Prostate gland (tissue), 2 donors: Measurements from ENCODE around the gene CHKA.

Experiments
- POLR2AphosphoS5 ChIP-seq: sonication (generic); formaldehyde crosslinking; IDR thresholded peaks from one replicate; pipeline ENCODE4 v1.6.1; 2017; ENCODE audit warnings: antibody characterized with exemption
- TF ChIP-seq, protein P1 (sequence below), 4 experiments: fragments of 200-600 bp in 2 of 4; fragments of 450-650 bp in 2 of 4; sonication (generic) in 2 of 4; IDR thresholded peaks; 1 replicate in 3 of 4; 2 replicates in 1 of 4; pipeline ENCODE4 v1.5.1; 2016 to 2019; ENCODE audit warnings: antibody characterized with exemption in 4 of 4, mild to moderate bottlenecking in 2 of 4, moderate library complexity in 2 of 4

DNA sequence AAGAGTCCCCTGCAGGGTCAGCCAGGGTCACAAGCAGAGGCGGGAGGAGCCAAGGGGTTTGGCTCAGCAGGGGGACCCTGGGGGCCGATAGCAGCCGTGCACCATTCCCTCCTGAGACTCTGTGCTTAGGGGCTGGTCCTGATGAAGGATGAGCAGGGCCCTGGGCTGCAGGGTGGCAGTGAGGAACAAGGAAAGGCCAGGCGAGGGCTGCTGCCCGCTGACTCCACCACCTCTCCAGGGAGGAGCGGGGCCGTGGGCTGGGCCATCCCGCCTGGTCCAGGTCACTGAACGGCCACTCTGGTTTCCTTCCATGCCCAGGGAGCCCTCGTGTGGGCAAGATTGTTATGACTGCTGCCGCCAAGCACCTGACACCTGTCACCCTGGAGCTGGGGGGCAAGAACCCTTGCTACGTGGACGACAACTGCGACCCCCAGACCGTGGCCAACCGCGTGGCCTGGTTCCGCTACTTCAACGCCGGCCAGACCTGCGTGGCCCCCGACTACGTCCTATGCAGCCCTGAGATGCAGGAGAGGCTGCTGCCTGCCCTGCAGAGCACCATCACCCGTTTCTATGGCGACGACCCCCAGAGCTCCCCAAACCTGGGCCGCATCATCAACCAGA is 99.9 kb downstream of the CHKA start:
- TF ChIP-seq, protein P1, sequence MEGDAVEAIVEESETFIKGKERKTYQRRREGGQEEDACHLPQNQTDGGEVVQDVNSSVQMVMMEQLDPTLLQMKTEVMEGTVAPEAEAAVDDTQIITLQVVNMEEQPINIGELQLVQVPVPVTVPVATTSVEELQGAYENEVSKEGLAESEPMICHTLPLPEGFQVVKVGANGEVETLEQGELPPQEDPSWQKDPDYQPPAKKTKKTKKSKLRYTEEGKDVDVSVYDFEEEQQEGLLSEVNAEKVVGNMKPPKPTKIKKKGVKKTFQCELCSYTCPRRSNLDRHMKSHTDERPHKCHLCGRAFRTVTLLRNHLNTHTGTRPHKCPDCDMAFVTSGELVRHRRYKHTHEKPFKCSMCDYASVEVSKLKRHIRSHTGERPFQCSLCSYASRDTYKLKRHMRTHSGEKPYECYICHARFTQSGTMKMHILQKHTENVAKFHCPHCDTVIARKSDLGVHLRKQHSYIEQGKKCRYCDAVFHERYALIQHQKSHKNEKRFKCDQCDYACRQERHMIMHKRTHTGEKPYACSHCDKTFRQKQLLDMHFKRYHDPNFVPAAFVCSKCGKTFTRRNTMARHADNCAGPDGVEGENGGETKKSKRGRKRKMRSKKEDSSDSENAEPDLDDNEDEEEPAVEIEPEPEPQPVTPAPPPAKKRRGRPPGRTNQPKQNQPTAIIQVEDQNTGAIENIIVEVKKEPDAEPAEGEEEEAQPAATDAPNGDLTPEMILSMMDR (IDR thresholded peaks at IDR 0.05): peak in 2 of 4 experiments; percentile 21 to 55
- no peak for TF ChIP-seq POLR2AphosphoS5
